ENCODE measurements around the gene FEM1B.

FEM1B gene

DNA sequence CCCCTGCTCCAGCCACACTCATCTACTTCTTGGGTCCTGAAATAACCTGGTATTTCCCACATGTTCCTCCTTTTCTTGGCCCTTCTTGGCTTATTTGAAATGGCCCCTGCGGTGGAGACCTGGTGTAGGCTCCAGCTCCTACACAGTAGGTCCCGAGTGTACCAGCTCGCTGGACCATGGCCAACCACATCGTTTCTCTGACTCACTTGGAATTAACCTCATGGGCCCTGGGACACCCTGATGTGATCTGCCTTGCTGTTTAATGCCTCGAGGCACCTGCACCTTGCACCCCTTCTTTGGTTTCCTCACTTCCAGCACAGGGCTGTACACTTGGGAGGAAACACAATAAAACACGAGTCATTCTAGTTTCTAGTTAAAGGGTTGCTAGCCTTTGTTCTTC is 60.3 kb downstream of the FEM1B start (continued):
- no peak for TF ChIP-seq ZBTB49 (tag by site-specific recombination; IDR thresholded peaks at IDR 0.05; ENCODE audit: low read depth)

GRCh38 chr15:68339481-68339880 is 61.9 kb downstream of the FEM1B start:
- TF ChIP-seq ZSCAN18 (tag by site-specific recombination; IDR thresholded peaks at IDR 0.05) (no peak), GFI1B (tag by site-specific recombination; IDR thresholded peaks at IDR 0.05) (no peak)
- ChIA-PET POLR2A (no interaction called here), CTCF (interaction anchor here (0.7 kb wide), 1 partner anchor 343 kb away, joined by 3 read pairs; no protein-coding TSS in a partner anchor)
- H3K4me1 ChIP-seq (ENCODE audit: control insufficient read depth, insufficient read depth, low read length), result no peaks in the 10 kb centered on the region
- no peaks in the 10 kb centered on the region for H3K36me3 ChIP-seq (ENCODE audit: control insufficient read depth in 2 of 2, insufficient read depth in 1 of 2, low read length in 2 of 2)
- no peak overlapping the region for H3K27ac ChIP-seq (ENCODE audit: extremely low read depth, low read depth, low read length)
- no peaks in the 10 kb centered on the region for H3K9me3 ChIP-seq (ENCODE audit: control insufficient read depth, insufficient read depth, low read depth, low read length)
- no peak overlapping the region for H3K4me3 ChIP-seq (ENCODE audit: low read depth, low read length)

GRCh38 chr15:68340726-68341671 is 63.5 kb downstream of the FEM1B start:
- no peaks in the 10 kb centered on the region for H3K36me3 ChIP-seq (ENCODE audit: control insufficient read depth in 2 of 2, insufficient read depth in 1 of 2, low read length in 2 of 2)
- H3K4me1 ChIP-seq (ENCODE audit: control insufficient read depth, insufficient read depth, low read length), result no peaks in the 10 kb centered on the region
- no peaks in the 10 kb centered on the region for H3K9me3 ChIP-seq (ENCODE audit: control insufficient read depth, insufficient read depth, low read depth, low read length)
- H3K4me3 ChIP-seq (ENCODE audit: low read depth, low read length), result no peak overlapping the region
- ChIA-PET POLR2A (no interaction called here), CTCF (interaction anchor here (0.8 kb wide), 1 partner anchor 88 kb away, joined by 6 read pairs; no protein-coding TSS in a partner anchor)
- TF ChIP-seq SP3 (tag by site-specific recombination; IDR thresholded peaks at IDR 0.05) (no peak), TRIM28 (IDR thresholded peaks at IDR 0.05; ENCODE audit: borderline replicate concordance, low read length) (peak; percentile 54; the same call in 1 of the 2 replicates), ZNF768 (tag by site-specific recombination; IDR thresholded peaks at IDR 0.05) (peak; percentile 82)
- H3K27ac ChIP-seq (ENCODE audit: extremely low read depth, low read depth, low read length), result no peak overlapping the region

GRCh38 chr15:68341760-68342725 is 64.5 kb downstream of the FEM1B start:
- Histone ChIP-seq H3K27ac (ENCODE audit: extremely low read depth, low read depth, low read length) (no peak overlapping the region), H3K36me3 (ENCODE audit: control insufficient read depth in 2 of 2, insufficient read depth in 1 of 2, low read length in 2 of 2) (no peaks in the 10 kb centered on the region), H3K9me3 (ENCODE audit: control insufficient read depth, insufficient read depth, low read depth, low read length) (no peaks in the 10 kb centered on the region), H3K4me3 (ENCODE audit: low read depth, low read length) (no peak overlapping the region), H3K4me1 (ENCODE audit: control insufficient read depth, insufficient read depth, low read length) (no peaks in the 10 kb centered on the region)
- CTCF ChIA-PET, result interaction anchor here (0.7 to 1.5 kb wide), 2 partner anchors 534 to 579 kb away, joined by 3 to 4 read pairs; no protein-coding TSS in a partner anchor
- POLR2A ChIA-PET, result interaction anchor here (0.6 kb wide), 1 partner anchor 124 kb away, joined by 6 read pairs; no protein-coding TSS in a partner anchor
- TF ChIP-seq ZNF596 (tag by site-specific recombination; IDR thresholded peaks at IDR 0.05) (no peak), ZIC2 (tag by site-specific recombination; IDR thresholded peaks at IDR 0.05) (no peak), ZSCAN18 (tag by site-specific recombination; IDR thresholded peaks at IDR 0.05) (no peak), ZNF76 (tag by site-specific recombination; IDR thresholded peaks at IDR 0.05; ENCODE audit: borderline replicate concordance, low read depth) (no peak), ZSCAN23 (tag by site-specific recombination; IDR thresholded peaks at IDR 0.05) (no peak), ZNF776 (tag by site-specific recombination; IDR thresholded peaks at IDR 0.05; ENCODE audit: borderline replicate concordance) (no peak), ZNF10 (tag by site-specific recombination; IDR thresholded peaks at IDR 0.05) (no peak), ZNF202 (tag by site-specific recombination; IDR thresholded peaks at IDR 0.05; ENCODE audit: borderline replicate concordance) (no peak), ZNF140 (tag by site-specific recombination; IDR thresholded peaks at IDR 0.05) (no peak), ZNF426 (tag by site-specific recombination; IDR thresholded peaks at IDR 0.05) (no peak), KLF10 (tag by site-specific recombination; IDR thresholded peaks at IDR 0.05) (no peak), ZNF391 (tag by site-specific recombination; IDR thresholded peaks at IDR 0.05; ENCODE audit: borderline replicate concordance, low read depth) (no peak), ZSCAN30 (tag by site-specific recombination; IDR thresholded peaks at IDR 0.05) (no peak), ZNF768 (tag by site-specific recombination; IDR thresholded peaks at IDR 0.05) (no peak)
- TF ChIP-seq, protein P1, sequence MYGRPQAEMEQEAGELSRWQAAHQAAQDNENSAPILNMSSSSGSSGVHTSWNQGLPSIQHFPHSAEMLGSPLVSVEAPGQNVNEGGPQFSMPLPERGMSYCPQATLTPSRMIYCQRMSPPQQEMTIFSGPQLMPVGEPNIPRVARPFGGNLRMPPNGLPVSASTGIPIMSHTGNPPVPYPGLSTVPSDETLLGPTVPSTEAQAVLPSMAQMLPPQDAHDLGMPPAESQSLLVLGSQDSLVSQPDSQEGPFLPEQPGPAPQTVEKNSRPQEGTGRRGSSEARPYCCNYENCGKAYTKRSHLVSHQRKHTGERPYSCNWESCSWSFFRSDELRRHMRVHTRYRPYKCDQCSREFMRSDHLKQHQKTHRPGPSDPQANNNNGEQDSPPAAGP (tag by site-specific recombination; IDR thresholded peaks at IDR 0.05), result no peak
